ENCODE results near the gene DESI2.

DESI2 gene

GRCh38 chr1:244645890-244646289, 7.0 kb upstream of the DESI2 start:
- TF ChIP-seq ZBTB7A (IDR thresholded peaks at IDR 0.05; ENCODE audit: low read depth) (no peak), TCF12 (IDR thresholded peaks at IDR 0.05; ENCODE audit: low read depth) (no peak), FOXM1 (IDR thresholded peaks at IDR 0.05; ENCODE audit: borderline replicate concordance, low read depth) (no peak), CREB1 (IDR thresholded peaks at IDR 0.05; ENCODE audit: low read depth) (no peak), TAF1 (IDR thresholded peaks at IDR 0.05; ENCODE audit: low read depth) (no peak), CEBPB (IDR thresholded peaks at IDR 0.05) (no peak), EP300 (IDR thresholded peaks at IDR 0.05; ENCODE audit: borderline replicate concordance) (no peak), YY1 (IDR thresholded peaks at IDR 0.05; ENCODE audit: low read depth) (no peak), EGR1 (IDR thresholded peaks at IDR 0.05) (no peak)
- TF ChIP-seq, protein P1, sequence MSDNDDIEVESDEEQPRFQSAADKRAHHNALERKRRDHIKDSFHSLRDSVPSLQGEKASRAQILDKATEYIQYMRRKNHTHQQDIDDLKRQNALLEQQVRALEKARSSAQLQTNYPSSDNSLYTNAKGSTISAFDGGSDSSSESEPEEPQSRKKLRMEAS (IDR thresholded peaks at IDR 0.05) = no peak
- TF ChIP-seq, protein P2, sequence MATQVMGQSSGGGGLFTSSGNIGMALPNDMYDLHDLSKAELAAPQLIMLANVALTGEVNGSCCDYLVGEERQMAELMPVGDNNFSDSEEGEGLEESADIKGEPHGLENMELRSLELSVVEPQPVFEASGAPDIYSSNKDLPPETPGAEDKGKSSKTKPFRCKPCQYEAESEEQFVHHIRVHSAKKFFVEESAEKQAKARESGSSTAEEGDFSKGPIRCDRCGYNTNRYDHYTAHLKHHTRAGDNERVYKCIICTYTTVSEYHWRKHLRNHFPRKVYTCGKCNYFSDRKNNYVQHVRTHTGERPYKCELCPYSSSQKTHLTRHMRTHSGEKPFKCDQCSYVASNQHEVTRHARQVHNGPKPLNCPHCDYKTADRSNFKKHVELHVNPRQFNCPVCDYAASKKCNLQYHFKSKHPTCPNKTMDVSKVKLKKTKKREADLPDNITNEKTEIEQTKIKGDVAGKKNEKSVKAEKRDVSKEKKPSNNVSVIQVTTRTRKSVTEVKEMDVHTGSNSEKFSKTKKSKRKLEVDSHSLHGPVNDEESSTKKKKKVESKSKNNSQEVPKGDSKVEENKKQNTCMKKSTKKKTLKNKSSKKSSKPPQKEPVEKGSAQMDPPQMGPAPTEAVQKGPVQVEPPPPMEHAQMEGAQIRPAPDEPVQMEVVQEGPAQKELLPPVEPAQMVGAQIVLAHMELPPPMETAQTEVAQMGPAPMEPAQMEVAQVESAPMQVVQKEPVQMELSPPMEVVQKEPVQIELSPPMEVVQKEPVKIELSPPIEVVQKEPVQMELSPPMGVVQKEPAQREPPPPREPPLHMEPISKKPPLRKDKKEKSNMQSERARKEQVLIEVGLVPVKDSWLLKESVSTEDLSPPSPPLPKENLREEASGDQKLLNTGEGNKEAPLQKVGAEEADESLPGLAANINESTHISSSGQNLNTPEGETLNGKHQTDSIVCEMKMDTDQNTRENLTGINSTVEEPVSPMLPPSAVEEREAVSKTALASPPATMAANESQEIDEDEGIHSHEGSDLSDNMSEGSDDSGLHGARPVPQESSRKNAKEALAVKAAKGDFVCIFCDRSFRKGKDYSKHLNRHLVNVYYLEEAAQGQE (IDR thresholded peaks at IDR 0.05; ENCODE audit: low read depth) = no peak

DNA sequence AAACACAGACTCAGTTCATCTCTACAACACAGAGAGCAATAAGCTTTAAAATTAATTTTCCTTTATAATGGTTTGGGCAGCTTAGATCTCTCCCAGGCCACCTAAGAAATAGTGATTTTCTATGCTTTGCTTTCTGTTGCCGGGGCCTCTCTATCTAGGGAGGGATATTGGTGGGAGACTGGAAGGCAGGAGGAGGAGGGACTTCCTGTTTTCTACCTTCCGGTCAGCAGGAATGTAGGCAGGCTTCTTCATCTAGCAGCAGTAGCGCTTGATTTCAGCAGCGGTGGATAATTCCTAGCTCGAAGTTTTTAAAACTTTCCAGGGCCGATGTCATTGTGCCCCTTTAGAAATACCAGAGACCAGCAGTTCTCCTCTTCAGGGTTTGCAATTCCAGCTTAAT, 5.1 kb upstream of the DESI2 start:
- no peak for TF ChIP-seq ZBTB7A (IDR thresholded peaks at IDR 0.05; ENCODE audit: low read depth)
- TF ChIP-seq YY1 (IDR thresholded peaks at IDR 0.05; ENCODE audit: low read depth) = no peak
- TF ChIP-seq EGR1 (IDR thresholded peaks at IDR 0.05) = no peak
- TF ChIP-seq NFIC (IDR thresholded peaks at IDR 0.05) = no peak
- TF ChIP-seq TCF12 (IDR thresholded peaks at IDR 0.05; ENCODE audit: low read depth) = no peak
- TF ChIP-seq, protein P1 (IDR thresholded peaks at IDR 0.05) = no peak
- TF ChIP-seq USF1 (IDR thresholded peaks at IDR 0.05) = no peak
- TF ChIP-seq, protein P2 (IDR thresholded peaks at IDR 0.05; ENCODE audit: low read depth) = no peak
- TF ChIP-seq TAF1 (IDR thresholded peaks at IDR 0.05; ENCODE audit: low read depth) = no peak
- no peak for TF ChIP-seq RAD21 (IDR thresholded peaks at IDR 0.05; ENCODE audit: low read depth)
- TF ChIP-seq EP300 (IDR thresholded peaks at IDR 0.05; ENCODE audit: borderline replicate concordance) = no peak
- TF ChIP-seq TEAD4 (IDR thresholded peaks at IDR 0.05) = no peak
- TF ChIP-seq CEBPB (IDR thresholded peaks at IDR 0.05) = no peak
- TF ChIP-seq CREB1 (IDR thresholded peaks at IDR 0.05; ENCODE audit: low read depth) = no peak
- TF ChIP-seq FOXM1 (IDR thresholded peaks at IDR 0.05; ENCODE audit: borderline replicate concordance, low read depth) = no peak

DNA sequence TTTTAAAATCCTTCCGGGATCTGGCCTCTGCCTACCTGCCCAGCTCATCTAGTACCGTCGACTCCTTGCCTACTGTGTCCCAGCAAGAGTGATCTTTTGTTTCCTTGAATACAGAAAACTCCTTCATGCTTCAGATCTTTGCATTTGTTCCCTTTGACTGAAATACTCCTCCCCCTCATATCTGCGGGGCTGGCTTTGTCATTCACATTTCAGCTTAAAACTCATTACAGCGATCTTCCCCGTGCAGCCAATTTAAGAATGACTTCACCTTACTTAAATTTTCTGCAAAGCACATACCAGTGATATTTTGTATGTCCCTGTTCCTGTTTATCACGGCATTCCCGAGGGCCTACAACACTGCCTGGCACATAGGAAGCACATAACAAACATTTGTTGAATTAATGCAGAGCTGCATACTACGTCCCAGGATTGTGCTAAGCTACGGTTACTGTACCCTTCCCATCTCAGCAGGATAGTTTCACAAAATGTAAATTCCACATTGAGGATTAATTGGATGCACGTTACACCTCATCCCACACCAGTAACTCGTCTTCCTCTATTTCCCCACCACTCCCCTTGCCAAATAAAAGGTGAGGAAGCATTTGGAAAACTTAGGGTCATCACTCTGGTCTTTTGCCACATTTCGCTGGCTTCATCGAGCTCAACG, 837 bp upstream of the DESI2 start:
- TF ChIP-seq CREB1 (IDR thresholded peaks at IDR 0.05; ENCODE audit: low read depth) = no peak
- no peak for TF ChIP-seq NFIC (IDR thresholded peaks at IDR 0.05)
- no peak for TF ChIP-seq TCF12 (IDR thresholded peaks at IDR 0.05; ENCODE audit: low read depth)

DNA sequence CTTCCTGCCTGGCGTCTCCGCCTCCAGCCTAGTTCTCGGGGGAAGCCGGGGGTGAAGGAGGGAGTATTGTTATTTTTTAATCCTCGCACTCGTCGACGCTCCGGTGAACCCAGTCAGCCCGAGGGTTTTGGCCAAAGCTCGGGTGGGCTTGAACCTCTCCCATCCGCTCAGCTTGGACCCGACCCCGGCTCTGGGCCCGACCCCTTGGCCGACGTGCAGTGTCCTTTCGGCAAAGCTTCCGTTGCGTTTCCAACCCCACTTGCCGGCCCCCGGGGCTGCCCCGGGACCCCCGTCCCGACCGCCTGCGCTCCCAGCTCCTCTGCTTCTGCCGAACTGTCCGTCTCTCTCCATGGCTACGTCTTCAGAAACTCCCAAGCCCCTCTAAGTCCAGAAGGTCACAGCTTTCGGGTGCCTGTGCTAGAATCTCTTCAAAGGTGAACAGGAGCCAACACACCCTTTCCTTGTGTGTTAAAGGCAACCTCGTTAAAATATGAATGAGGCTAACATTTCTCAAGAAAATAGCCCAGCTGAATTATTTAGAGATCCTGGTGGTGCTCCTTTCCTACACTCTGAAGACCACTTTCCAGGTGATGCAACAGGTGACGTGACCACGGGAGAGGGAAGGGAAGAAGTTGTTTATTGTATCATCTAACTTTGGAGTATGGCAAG, 647 bp downstream of the DESI2 start:
- no peak for TF ChIP-seq TAF1 (IDR thresholded peaks at IDR 0.05; ENCODE audit: low read depth)
- TF ChIP-seq ZBTB7A (IDR thresholded peaks at IDR 0.05; ENCODE audit: low read depth) = peak; percentile 85; the same call in 1 of the 2 replicates

DNA sequence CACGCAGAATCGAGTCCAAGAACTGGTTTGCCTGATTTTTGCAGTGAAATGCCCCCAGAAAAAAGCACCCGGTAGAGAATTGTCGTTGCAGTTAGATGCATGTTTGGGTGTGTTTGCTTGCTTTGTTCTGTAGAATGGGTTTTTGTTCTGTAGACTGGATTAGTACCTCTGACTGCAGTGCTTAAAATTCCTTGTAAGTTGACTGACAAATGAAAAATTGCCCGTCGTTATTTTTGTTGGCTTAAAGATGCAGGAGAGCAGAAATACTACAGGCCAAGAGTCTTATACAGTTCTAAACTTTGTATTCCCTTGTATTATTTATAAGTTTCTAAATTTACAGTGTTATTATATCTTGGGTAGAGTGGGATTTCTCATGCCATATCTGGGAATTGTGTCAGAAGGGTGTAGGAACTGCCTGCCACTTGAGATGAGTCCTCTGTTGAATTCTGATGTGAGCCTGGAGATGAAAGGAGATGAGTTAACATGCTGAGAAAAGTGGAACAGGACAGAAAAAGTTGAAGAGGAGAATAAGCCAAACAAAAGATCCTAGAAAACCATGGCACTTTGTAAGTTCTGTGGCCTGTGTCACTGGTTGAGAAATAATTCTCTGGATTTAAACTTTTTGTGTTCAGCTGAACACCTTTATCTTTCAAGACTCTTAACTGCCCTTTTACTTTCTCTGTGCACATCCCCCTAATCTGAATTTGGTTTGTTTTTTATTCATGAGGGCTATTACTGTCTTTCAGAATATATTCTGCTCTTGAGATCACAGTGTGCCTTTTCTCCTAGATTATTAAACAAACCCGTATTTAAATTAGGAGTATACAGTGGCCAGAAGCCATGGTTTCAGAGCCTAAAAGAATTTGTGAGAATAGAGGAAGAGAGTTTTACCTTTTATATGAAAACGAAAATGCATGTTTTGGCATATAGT, 1.4 kb downstream of the DESI2 start:
- TF ChIP-seq EGR1 (IDR thresholded peaks at IDR 0.05) (no peak), YY1 (IDR thresholded peaks at IDR 0.05; ENCODE audit: low read depth) (no peak), RAD21 (IDR thresholded peaks at IDR 0.05; ENCODE audit: low read depth) (no peak), CREB1 (IDR thresholded peaks at IDR 0.05; ENCODE audit: low read depth) (no peak), CEBPB (IDR thresholded peaks at IDR 0.05) (no peak), FOXM1 (IDR thresholded peaks at IDR 0.05; ENCODE audit: borderline replicate concordance, low read depth) (no peak), EP300 (IDR thresholded peaks at IDR 0.05; ENCODE audit: borderline replicate concordance) (no peak), TAF1 (IDR thresholded peaks at IDR 0.05; ENCODE audit: low read depth) (no peak), TEAD4 (IDR thresholded peaks at IDR 0.05) (no peak), NFIC (IDR thresholded peaks at IDR 0.05) (no peak), TCF12 (IDR thresholded peaks at IDR 0.05; ENCODE audit: low read depth) (no peak), USF1 (IDR thresholded peaks at IDR 0.05) (no peak), ZBTB7A (IDR thresholded peaks at IDR 0.05; ENCODE audit: low read depth) (no peak)
- TF ChIP-seq, protein P1 (IDR thresholded peaks at IDR 0.05) = no peak
- TF ChIP-seq, protein P2 (IDR thresholded peaks at IDR 0.05; ENCODE audit: low read depth) = no peak

Measured in Ishikawa (cell line).